GM18505 (cell line): ENCODE measurements around the gene TMEM221.
A peak's percentile ranks its signal among the peaks of the same experiment; 100 is the strongest.

Source experiments
- ATAC-seq: cut with Tn5 transposase; IDR thresholded peaks from one replicate; pipeline ENCODE4 v1.9.1; 2021; ENCODE audit not compliant: unreplicated experiment
- POLR2A ChIP-seq: IDR thresholded peaks from 4 replicates; pipeline ENCODE4 v1.6.1; 2011; ENCODE audit warnings: borderline replicate concordance; ENCODE audit not compliant: insufficient read depth, insufficient read length; ENCODE audit errors: extremely low read depth

TMEM221 gene

DNA sequence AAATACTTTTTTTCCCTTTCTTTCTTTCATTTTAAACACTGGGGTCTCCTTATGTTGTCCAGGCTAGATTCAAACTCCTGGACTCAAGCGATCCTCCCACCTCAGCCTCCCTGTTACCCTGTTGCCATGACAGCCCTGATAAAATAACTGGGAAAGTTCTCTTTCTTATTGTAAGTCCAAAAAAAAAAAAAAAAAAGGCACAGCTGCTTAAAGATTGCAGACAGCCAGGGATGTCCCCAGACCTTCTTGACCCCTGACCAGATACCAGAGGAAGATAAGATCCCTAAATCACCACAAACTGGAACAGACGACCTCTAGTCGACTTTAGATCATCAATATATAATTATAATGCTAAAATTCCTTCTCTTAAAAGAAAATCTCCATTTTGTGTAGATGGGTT lies 29.8 kb downstream of the TMEM221 start:
- ATAC-seq, result no peak
- no peak for TF ChIP-seq POLR2A

DNA sequence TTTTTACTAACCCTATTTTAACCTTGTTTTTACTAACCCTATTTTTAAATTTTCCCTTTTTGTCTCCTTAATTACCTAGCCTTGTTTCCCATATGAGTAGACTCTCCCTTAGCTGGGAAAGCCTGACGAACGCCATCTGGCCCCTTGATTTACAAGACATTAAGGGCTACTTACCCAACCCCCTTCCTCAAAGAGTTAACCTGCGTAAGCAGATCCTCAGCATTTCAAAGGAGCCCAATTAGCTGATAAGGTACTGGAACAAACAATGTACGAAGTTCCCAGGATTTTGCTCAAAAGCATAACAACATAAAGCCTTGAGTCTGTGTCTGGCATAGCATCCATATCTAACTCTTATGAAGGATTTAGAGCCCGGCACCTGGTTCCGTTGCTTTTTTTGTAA lies 33.3 kb downstream of the TMEM221 start:
- no peak for ATAC-seq
- TF ChIP-seq POLR2A, result no peak

DNA sequence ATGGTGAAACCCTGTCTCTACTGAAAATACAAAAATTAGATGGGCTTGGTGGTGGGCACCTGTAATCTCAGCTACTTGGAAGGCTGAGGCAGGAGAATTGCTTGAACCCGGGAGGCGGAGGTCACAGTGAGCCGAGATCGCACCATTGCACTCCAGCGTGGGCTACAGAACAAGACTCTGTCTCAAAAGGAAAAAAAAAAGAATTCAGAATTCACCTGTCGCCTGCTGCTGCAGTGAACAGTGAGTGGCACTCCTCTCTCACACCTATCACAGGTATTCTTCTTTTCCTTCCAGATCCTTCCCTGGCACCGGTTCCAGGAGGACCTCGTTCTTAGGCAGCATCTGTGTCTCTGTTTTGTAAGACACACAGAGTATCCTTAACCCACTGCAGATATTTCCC lies 34.4 kb downstream of the TMEM221 start:
- no peak for TF ChIP-seq POLR2A
- ATAC-seq, result no peak

DNA sequence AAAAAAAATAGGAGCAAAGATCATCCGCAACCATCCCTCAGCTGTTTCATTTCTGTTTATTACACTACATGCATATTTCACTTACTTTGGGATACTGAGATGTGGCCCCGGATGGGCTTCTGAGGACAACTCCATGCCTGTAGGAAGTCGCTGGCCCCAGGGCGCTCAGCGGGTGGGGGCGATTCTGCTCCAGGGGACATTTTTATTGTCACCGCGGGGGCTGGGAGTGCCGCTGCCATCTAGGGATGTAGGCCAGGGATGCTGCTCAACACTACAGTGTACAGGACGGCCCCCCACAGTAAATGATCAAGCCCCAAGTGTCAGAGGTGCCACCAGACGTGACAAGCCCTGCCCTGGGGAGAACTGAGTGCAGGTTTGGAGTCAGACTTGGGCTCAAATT lies 36.7 kb downstream of the TMEM221 start:
- TF ChIP-seq POLR2A, result no peak
- ATAC-seq, result no peak

DNA sequence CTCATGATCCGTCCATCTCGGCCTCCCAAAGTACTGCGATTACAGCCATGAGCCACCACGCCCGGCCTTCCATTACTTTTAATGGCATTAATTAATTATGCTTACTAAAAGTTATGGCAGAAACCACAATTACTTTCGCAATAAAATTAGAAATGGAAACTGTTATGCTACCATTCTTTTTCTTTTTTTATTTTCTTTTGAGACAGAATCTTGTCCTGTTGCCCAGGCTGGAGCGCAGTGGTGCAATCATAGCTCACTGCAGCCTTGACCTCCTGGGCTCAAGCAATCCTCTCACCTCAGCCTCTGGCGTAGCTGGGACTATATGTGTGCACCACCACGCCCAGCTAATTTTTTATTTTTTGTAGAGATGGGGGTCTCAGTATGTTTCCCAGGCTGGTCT lies 38.5 kb downstream of the TMEM221 start:
- TF ChIP-seq POLR2A, result no peak
- no peak for ATAC-seq

DNA sequence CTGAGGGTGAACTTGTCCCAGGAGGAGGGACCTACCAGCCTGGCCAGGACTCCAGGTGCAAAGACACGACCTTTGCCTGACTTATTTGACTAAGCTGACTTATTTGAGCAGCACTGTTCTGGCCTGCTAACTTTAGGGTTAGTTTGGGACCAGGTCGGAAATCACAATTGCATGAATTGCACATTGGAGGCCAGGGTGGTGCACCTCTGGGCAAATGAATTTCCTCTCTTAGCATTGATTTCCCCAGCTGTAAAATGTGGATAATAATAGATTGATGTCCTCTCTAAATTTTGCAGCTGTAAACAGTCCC lies 41.6 kb downstream of the TMEM221 start:
- ATAC-seq, result no peak
- no peak for TF ChIP-seq POLR2A

DNA sequence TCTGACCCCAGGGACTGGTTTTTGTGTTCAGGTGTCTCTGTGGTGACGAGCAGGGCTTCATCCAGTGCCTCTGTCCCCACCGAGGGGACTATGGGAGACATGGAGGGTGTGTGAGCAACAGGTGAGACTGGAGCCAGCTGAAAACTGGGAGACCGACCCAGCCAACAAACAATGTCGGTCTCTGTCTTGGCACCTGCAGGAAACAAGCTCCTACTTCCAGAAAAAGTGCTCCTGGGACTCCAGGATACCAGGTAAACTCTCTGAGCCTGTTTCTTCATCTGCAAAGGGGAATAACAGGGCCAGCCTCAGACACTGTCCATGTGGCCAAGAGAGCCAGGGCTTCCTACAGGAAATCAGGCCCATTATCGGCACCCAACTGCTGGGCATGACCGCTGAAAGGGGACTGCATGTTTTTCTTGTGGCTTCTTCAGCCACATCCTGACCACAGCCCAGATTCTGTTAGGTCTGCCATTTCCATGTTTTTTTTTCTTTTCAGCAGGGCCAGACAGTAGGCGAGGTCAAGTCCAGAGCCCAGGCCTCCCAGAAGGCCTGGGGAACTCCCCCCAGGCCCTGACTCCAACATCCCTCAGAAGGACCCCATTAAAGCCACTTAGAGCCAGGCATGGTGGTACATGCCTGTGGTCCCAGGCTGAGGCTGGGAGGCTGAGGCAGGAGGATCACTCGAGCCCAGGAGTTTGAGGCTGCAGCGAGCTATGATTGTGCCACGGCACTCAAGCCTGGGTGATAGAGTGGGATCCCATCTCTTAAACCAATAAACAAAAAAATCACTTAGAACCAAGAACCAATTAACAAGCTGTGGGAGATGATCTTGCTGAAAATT lies 42.2 kb downstream of the TMEM221 start:
- peak; percentile 7 for ATAC-seq
- peak; percentile 40 for TF ChIP-seq POLR2A

DNA sequence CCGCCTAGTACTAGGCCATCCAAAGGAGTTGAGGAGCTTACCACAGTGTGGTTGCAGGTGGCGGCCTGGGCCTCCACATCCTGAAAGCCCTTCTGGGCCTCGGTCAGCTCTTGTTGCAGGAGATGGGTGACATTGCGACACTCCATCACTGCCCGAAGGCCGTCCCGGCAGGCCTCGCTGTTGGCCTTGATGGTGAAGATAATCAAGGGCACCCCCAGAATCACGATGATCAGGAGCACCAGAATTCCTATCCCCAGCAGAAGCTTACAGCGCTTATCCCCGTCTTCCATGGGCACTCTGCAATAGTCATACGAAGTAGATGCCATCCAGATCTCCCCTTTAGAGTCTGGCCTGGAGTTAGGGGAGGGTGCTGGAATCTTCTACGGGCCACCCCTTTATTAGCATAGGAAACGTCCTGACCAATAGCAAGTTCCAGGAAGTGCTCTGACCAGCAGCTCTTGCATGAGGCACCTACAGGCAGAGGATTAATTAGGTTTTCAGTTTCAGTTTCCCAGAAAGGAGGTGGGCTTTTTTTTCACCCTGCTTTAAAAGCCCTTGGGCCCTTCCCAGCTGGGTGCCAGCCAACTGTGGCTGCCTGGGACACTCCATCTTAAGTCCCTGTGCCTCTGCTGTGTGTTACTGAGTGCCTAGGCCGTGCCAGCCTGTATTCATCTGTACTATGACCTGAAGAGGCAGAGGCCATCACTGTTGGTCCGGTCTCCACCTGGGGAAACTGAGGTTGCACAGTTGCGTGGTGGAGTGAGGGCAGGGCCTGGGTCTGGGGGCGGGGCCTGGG lies 43.0 kb downstream of the TMEM221 start, which contains the start of gene BST2:
BST2 (minus strand) TSS at position 381 of the 796 bp plus-strand sequence; CDS start at position 326, 55 bp downstream.
- ATAC-seq, result peak; percentile 52

DNA sequence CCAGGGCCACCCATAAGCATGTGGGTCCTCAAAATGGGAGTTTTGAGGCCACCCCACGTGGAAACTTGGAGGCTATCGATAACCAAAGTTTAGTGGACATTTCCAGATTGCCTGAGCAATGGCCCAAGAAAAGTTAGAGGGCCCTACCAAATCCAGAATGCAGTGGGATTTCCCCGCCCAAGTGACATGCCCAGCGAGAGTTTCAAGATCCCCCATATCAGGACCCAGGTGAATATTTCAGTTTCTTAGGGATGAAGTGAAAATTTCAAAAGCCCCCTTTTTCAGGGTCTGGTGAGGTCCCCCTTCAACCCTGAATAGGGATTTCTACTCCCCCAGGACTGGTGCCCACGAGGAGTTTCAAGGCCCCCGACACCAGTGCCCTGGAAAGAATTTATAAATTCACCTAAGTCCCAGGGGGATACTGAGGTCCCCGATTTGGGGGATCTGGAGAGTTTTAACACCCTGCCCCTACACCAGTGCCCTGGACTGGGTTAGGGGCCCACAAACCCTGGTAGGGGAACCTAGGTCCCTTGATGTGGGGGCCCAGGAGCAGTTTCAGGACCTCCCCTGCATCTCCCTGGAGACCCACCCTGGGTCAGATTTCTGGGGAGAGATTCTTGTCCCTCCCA lies 43.7 kb downstream of the TMEM221 start:
- no peak for TF ChIP-seq POLR2A
- peak; percentile 6 for ATAC-seq

More for the DNA sequence above, 43.0 kb downstream of the TMEM221 start, which contains the start of gene BST2:
- TF ChIP-seq POLR2A, result peak; percentile 78

DNA sequence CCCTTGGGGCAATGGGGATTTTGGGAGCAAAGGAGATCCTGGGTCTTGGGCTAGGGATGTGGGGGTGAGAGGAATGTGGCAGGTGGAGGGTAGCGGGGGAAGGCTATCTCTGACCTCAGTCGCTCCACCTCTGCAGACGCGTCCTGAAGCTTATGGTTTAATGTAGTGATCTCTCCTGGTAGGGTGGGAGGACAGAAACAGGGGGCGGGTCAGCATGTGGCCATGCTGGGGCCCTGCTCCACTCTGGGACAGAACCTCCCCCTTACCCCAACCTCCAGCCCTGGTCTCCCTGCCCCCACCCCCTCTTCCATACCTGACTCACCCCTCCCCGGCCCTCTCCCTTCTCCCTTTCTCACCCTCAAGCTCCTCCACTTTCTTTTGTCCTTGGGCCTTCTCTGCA lies 44.5 kb downstream of the TMEM221 start:
- no peak for TF ChIP-seq POLR2A
- no peak for ATAC-seq

DNA sequence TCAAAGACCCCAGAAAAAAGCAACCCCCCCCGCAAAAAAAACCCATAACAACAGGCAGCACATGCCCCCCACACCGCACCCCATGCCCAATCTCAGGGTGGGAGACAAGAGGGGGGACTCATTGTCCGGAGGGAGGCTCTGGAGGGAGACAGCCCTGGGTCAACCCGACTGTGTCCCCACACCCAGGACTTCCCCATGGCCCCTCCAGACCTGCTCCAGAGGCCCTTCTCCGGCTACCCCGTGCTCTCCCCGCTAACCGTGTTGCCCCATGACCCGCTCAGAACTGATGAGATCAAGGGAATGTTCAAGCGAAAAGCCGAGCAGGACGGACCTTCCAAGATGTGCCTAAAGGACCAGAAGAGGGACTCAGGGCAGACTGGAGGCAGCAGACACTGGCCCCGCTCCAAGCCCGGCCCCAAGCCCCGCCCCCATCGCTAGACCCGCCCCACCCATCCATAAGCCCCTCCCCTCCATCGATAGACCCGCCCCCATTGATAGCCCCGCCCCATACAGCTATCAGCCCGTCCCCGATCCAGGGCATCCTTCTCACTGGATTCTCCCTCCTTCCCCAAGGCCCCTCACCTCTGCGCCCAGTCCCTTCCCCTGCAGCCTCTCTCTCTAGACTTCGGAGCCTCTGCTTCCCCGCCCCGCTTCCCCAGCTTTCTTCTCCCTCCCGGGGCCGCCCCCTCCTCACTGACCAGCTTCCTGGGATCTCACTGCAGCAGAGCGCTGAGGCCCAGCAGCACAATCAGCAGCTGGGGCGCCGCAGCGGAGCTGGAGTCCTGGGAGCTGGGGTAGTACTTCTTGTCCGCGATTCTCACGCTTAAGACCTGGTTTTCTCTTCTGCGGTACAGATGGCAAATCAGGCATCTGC lies 45.2 kb downstream of the TMEM221 start:
- no peak for ATAC-seq
- no peak for TF ChIP-seq POLR2A

DNA sequence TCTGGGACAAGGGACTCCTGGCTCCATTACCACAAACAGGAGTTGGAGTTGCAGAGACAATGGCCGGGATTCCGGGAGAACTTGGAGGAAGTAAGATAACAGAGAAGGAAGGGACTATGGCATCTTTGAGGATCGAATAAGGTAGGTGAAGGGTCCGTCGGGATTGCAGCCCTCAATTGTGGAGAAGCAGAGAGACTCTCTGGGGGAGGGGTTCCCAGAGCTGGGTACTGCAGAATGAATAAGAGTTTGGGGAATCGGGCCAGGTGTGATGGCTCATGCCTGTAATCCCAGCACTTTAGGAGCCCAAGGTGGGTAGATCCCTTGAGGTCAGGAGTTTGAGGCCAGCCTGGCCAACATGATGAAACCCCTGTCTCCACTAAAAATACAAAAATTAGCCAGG lies 46.8 kb downstream of the TMEM221 start:
- TF ChIP-seq POLR2A, result no peak
- ATAC-seq, result no peak
